Endothelial cell of umbilical vein (primary cell): ENCODE data around the gene CXXC5. TPM values are rescaled to one million over a fixed set of nuclear protein-coding genes. Genes with fewer than 3 reads are reported as not detected.

Experiments
- BruUV-seq: library from RNA; stranded (reverse); fragments of 400-500 nt; replicated peaks from 2 replicates; lab custom pipeline; 2021; lab: Mats Ljungman, UMichigan
- CTCF ChIA-PET: fragments of 300-600, 350-600 bp; sonication (Branson Sonifier 250); formaldehyde crosslinking; loops from one replicate; lab custom pipeline; 2021; ENCODE audit warnings: antibody characterized with exemption, inconsistent platforms; lab: Charles Lee
- POLR2A ChIA-PET: fragments of 300-600, 350-600 bp; sonication (Branson Sonifier 250); formaldehyde crosslinking; loops from one replicate; lab custom pipeline; 2021; ENCODE audit warnings: antibody characterized with exemption, inconsistent platforms; lab: Charles Lee
- DNase-seq: peaks from one replicate; pipeline ENCODE4 v3.0.0-alpha.2; 2011; ENCODE audit warnings: low read depth, low spot score
- FAIRE-seq: peaks from 2 replicates; lab custom pipeline; 2011; peaks lifted over from hg19 to GRCh38; lab: Jason Lieb, UNC
- H2AFZ ChIP-seq: 2 replicates; pipeline ENCODE4 v1.6.0; 2012; ENCODE audit warnings: low read depth, low read length, control low read depth, inconsistent platforms
- H3K27ac ChIP-seq: 2 replicates; pipeline ENCODE4 v1.5.1; 2011; ENCODE audit warnings: low read depth, mild to moderate bottlenecking, control low read depth, low read length, moderate library complexity; ENCODE audit not compliant: insufficient read depth
- H3K27me3 ChIP-seq, 2 experiments: 2 replicates each; pipeline versions ENCODE4 v1.6.0 to v1.6.1; 2011; ENCODE audit warnings: low read length in 2 of 2, mixed read lengths in 1 of 2; ENCODE audit not compliant: control insufficient read depth in 2 of 2, insufficient read depth in 2 of 2
- H3K36me3 ChIP-seq, 2 experiments: 2 replicates in 1 of 2; 3 replicates in 1 of 2; pipeline ENCODE4 v1.5.1; 2011; ENCODE audit warnings: low read length in 2 of 2, mild to moderate bottlenecking in 1 of 2, moderate library complexity in 1 of 2; ENCODE audit not compliant: control insufficient read depth in 2 of 2, insufficient read depth in 2 of 2; ENCODE audit errors: extremely low read depth in 1 of 2
- H3K4me1 ChIP-seq: 3 replicates; pipeline ENCODE4 v1.5.1; 2011; ENCODE audit warnings: mild to moderate bottlenecking, low read length; ENCODE audit not compliant: control insufficient read depth, insufficient read depth; ENCODE audit errors: extremely low read depth
- H3K4me2 ChIP-seq: 2 replicates; pipeline ENCODE4 v1.6.1; 2011; ENCODE audit warnings: low read length, control low read depth, mixed read lengths; ENCODE audit not compliant: insufficient read depth
- H3K4me3 ChIP-seq, 3 experiments: fragments of 200-600 bp in 1 of 3; sonication (generic), shearing (Covaris generic) in 1 of 3; replicated peaks in 1 of 3; 2 replicates each; pipeline ENCODE4 v1.5.1; 2011 to 2016; ENCODE audit warnings: control low read depth in 3 of 3, low read length in 3 of 3, mild to moderate bottlenecking in 2 of 3, inconsistent platforms in 1 of 3, low read depth in 1 of 3, moderate library complexity in 1 of 3; ENCODE audit not compliant: insufficient read depth in 1 of 3
- H3K79me2 ChIP-seq: 2 replicates; pipeline ENCODE4 v1.6.0; 2012; ENCODE audit warnings: low read length, inconsistent platforms; ENCODE audit not compliant: control insufficient read depth, insufficient read depth
- H3K9ac ChIP-seq: replicated peaks from 2 replicates; pipeline ENCODE3; 2011; ENCODE audit warnings: low read length, control low read depth; ENCODE audit not compliant: insufficient read depth; ENCODE audit errors: extremely low read depth
- H3K9me1 ChIP-seq: replicated peaks from 3 replicates; pipeline ENCODE4 v1.6.0; 2011; ENCODE audit warnings: mild to moderate bottlenecking, low read length; ENCODE audit not compliant: control insufficient read depth, insufficient read depth; ENCODE audit errors: extremely low read depth
- H3K9me3 ChIP-seq: replicated peaks from 2 replicates; pipeline ENCODE4 v1.5.1; 2012; ENCODE audit warnings: low read length, inconsistent platforms; ENCODE audit not compliant: control insufficient read depth, insufficient read depth
- H4K20me1 ChIP-seq: replicated peaks from 2 replicates; pipeline ENCODE3; 2011; ENCODE audit warnings: mild to moderate bottlenecking, low read length; ENCODE audit not compliant: control insufficient read depth, insufficient read depth; ENCODE audit errors: extremely low read depth
- CTCF ChIP-seq, 2 donors: IDR thresholded peaks; 1 replicate in 1 of 2; 2 replicates in 1 of 2; pipeline ENCODE4 v1.5.1; 2011; ENCODE audit warnings: low read length in 2 of 2, mild to moderate bottlenecking in 2 of 2, moderate library complexity in 2 of 2, control low read depth in 1 of 2, inconsistent platforms in 1 of 2, low read depth in 1 of 2; ENCODE audit not compliant: insufficient read depth in 1 of 2; ENCODE audit errors: extremely low read depth in 1 of 2
- EZH2 ChIP-seq: IDR thresholded peaks from 2 replicates; pipeline ENCODE4 v1.6.1; 2012; ENCODE audit warnings: borderline replicate concordance, low read depth, mild to moderate bottlenecking, moderate library complexity, low read length, inconsistent platforms; ENCODE audit not compliant: severe bottlenecking
- FOS ChIP-seq: IDR thresholded peaks from 2 replicates; pipeline ENCODE4 v1.6.1; 2011; ENCODE audit warnings: mild to moderate bottlenecking, low read length, moderate library complexity, borderline replicate concordance; ENCODE audit not compliant: insufficient read depth
- GATA2 ChIP-seq: IDR thresholded peaks from 2 replicates; pipeline ENCODE4 v1.7.0; 2011; ENCODE audit warnings: low read depth, mild to moderate bottlenecking, moderate library complexity, mixed read lengths, low read length; ENCODE audit not compliant: insufficient read length, insufficient read depth
- JUN ChIP-seq: IDR thresholded peaks from 2 replicates; pipeline ENCODE4 v1.6.1; 2011; ENCODE audit warnings: borderline replicate concordance, low read depth; ENCODE audit not compliant: insufficient read length, insufficient read depth
- MAX ChIP-seq: IDR thresholded peaks from 2 replicates; pipeline ENCODE4 v1.6.1; 2011; ENCODE audit not compliant: insufficient read depth, insufficient read length
- MYC ChIP-seq: IDR thresholded peaks from one replicate; pipeline ENCODE4 v1.6.1; 2011; ENCODE audit warnings: mild to moderate bottlenecking, low read depth, low read length
- POLR2A ChIP-seq: IDR thresholded peaks from 2 replicates; pipeline ENCODE4 v1.6.1; 2012; ENCODE audit warnings: low read depth, mild to moderate bottlenecking, control low read depth, low read length
- POLR2AphosphoS5 ChIP-seq: IDR thresholded peaks from 2 replicates; pipeline ENCODE4 v1.6.1; 2012; ENCODE audit warnings: low read depth, mild to moderate bottlenecking, control low read depth, low read length, moderate library complexity; ENCODE audit not compliant: insufficient read depth
- dilution Hi-C: fragments of 300-500 bp; cut with MboI; formaldehyde crosslinking; loops from one replicate; pipeline ENCODE4 v1.15.0; 2019; ENCODE audit warnings: low sequenced_read_pairs; ENCODE audit not compliant: extremely low pct_ligation_motif_present
- intact Hi-C: fragments of 100-400 bp; cut with micrococcal nuclease; formaldehyde crosslinking; loops from one replicate; pipeline ENCODE4 v1.10.0; 2022
- polyA plus RNA-seq, 4 experiments: library from polyadenylated mRNA; depleted of rRNA in 3 of 4; stranded (reverse) in 3 of 4; unstranded in 1 of 4; fragments of >200 nt; gene quantifications; 2 replicates each; pipeline versions ENCODE4 v1.2.1 to v1.2.3, GENCODE V29; 2011 to 2012; ENCODE audit warnings: missing spikeins in 1 of 4
- total RNA-seq: library from RNA; stranded (reverse); gene quantifications from 2 replicates; pipeline ENCODE4 v1.2.3, GENCODE V29; 2021

Gene CXXC5
- total and polyA plus RNA-seq, 2 donors (not counting 3 experiments of a cell fraction or from before 2014, with no cell fraction given), result 2.7 to 5.5 TPM

- Histone ChIP-seq H3K9ac (no peak overlapping the region), H3K27me3 (peaks cover under 1 to 10% of the 10 kb centered on the region in 2 experiments), H3K4me1 (peaks cover 36% of the 10 kb centered on the region), H3K9me1 (no peaks in the 10 kb centered on the region), H4K20me1 (no peaks in the 10 kb centered on the region), H3K4me2 (no peak overlapping the region), H3K4me3 (no peak overlapping the region), H3K9me3 (no peaks in the 10 kb centered on the region), H3K79me2 (no peaks in the 10 kb centered on the region), H2AFZ (no peak overlapping the region), H3K27ac (no peak overlapping the region), H3K36me3 (no peaks in the 10 kb centered on the region)
- no TSS peak for BruUV-seq
- DNase-seq (no peak), FAIRE-seq (no peak)
- dilution Hi-C loops (no loop called here), intact Hi-C loops (no loop called here)
- ChIA-PET CTCF (interaction anchor here (0.8 to 8.6 kb wide), 4 partner anchors 12 to 56 kb away, joined by 3 to 161 read pairs (median 4); no protein-coding TSS in a partner anchor), POLR2A (no interaction called here)
- no peak for TF ChIP-seq MAX
- no peak for TF ChIP-seq CTCF (IDR thresholded peaks at IDR 0.05; ENCODE audit: extremely low read depth in 1 of 2, insufficient read depth in 1 of 2, low read depth in 1 of 2, low read length in 2 of 2)
- no peak for TF ChIP-seq POLR2A
- TF ChIP-seq EZH2, result no peak
- no peak for TF ChIP-seq JUN
- TF ChIP-seq FOS, result no peak
- TF ChIP-seq MYC, result no peak
- TF ChIP-seq POLR2AphosphoS5, result no peak
- no peak for TF ChIP-seq GATA2
Measured at GRCh38 chr5:139654871-139655491, 6.8 kb downstream of the CXXC5 start.
